ENCODE measurements around the gene TBR1.

Gene TBR1

GRCh38 chr2:161427664-161428587, 11.8 kb downstream of the TBR1 start:
- DNase-seq (ENCODE audit: low read depth in 2 of 2) = no peak

GRCh38 chr2:161430386-161430785, 14.3 kb downstream of the TBR1 start:
- no peak for DNase-seq (ENCODE audit: low read depth in 2 of 2)

- DNase-seq (ENCODE audit: low read depth in 2 of 2) = no peak
These were observed 16.0 kb downstream of the TBR1 start for GRCh38 chr2:161432107-161432506.

GRCh38 chr2:161434118-161434517, 18.0 kb downstream of the TBR1 start:
- DNase-seq (ENCODE audit: low read depth in 2 of 2) = no peak

- DNase-seq (ENCODE audit: low read depth in 2 of 2) = no peak
These were observed 20.3 kb downstream of the TBR1 start for GRCh38 chr2:161436411-161436810.

GRCh38 chr2:161438598-161438997, 22.5 kb downstream of the TBR1 start:
- no peak for DNase-seq (ENCODE audit: low read depth in 2 of 2)

GRCh38 chr2:161445097-161445496, 29.0 kb downstream of the TBR1 start:
- DNase-seq (ENCODE audit: low read depth in 2 of 2) = no peak

- no peak for DNase-seq (ENCODE audit: low read depth in 2 of 2)
These were observed 32.3 kb downstream of the TBR1 start for GRCh38 chr2:161448431-161448830.

GRCh38 chr2:161471631-161472030, 55.5 kb downstream of the TBR1 start:
- no peak for DNase-seq (ENCODE audit: low read depth in 2 of 2)

- DNase-seq (ENCODE audit: low read depth in 2 of 2) = no peak
These were observed 58.8 kb downstream of the TBR1 start for GRCh38 chr2:161474920-161475319.

All from stimulated activated CD8-positive, alpha-beta memory T cell treated with anti-CD3 and anti-CD28 coated beads, Interleukin-7, amount 100 ng/mL, for 4 hours (primary cell).